Measurements from ENCODE around the gene ALX4.

Gene ALX4

GRCh38 chr11:44324749-44325525 is 15.0 kb upstream of the ALX4 start:
- Histone ChIP-seq H3K4me3 (ENCODE audit: low read depth in 1 of 2, low read length in 2 of 2) (no peak overlapping the region), H3K9me3 (ENCODE audit: low read length) (no peaks in the 10 kb centered on the region), H3K36me3 (ENCODE audit: insufficient read depth, low read length) (no peaks in the 10 kb centered on the region), H3K4me1 (ENCODE audit: insufficient read depth, low read length) (no peaks in the 10 kb centered on the region), H3K27me3 (ENCODE audit: control insufficient read depth in 1 of 2, insufficient read depth in 2 of 2, low read length in 2 of 2) (peaks cover 64 to 87% of the 10 kb centered on the region in 2 donors), H3K27ac (ENCODE audit: low read depth, low read length) (no peak overlapping the region), H3K9ac (ENCODE audit: low read length) (no peak overlapping the region)

- Histone ChIP-seq H3K9me3 (ENCODE audit: low read length) (no peaks in the 10 kb centered on the region), H3K27ac (ENCODE audit: low read depth, low read length) (no peak overlapping the region), H3K4me1 (ENCODE audit: insufficient read depth, low read length) (no peaks in the 10 kb centered on the region), H3K27me3 (ENCODE audit: control insufficient read depth in 1 of 2, insufficient read depth in 2 of 2, low read length in 2 of 2) (peaks cover 64 to 87% of the 10 kb centered on the region in 2 donors), H3K36me3 (ENCODE audit: insufficient read depth, low read length) (no peaks in the 10 kb centered on the region), H3K9ac (ENCODE audit: low read length) (no peak overlapping the region), H3K4me3 (ENCODE audit: low read depth in 1 of 2, low read length in 2 of 2) (no peak overlapping the region)
These were observed 14.3 kb upstream of the ALX4 start for GRCh38 chr11:44324222-44324621.

GRCh38 chr11:44322243-44322642 is 12.3 kb upstream of the ALX4 start:
- Histone ChIP-seq H3K4me3 (ENCODE audit: low read depth in 1 of 2, low read length in 2 of 2) (no peak overlapping the region), H3K9me3 (ENCODE audit: low read length) (no peaks in the 10 kb centered on the region), H3K9ac (ENCODE audit: low read length) (no peak overlapping the region), H3K27ac (ENCODE audit: low read depth, low read length) (no peak overlapping the region), H3K4me1 (ENCODE audit: insufficient read depth, low read length) (peaks cover under 1% of the 10 kb centered on the region), H3K27me3 (ENCODE audit: control insufficient read depth in 1 of 2, insufficient read depth in 2 of 2, low read length in 2 of 2) (peaks cover 68 to 90% of the 10 kb centered on the region in 2 donors), H3K36me3 (ENCODE audit: insufficient read depth, low read length) (no peaks in the 10 kb centered on the region)

GRCh38 chr11:44321059-44321458 is 11.1 kb upstream of the ALX4 start:
- H3K4me1 ChIP-seq (ENCODE audit: insufficient read depth, low read length) = peaks cover 10% of the 10 kb centered on the region
- H3K36me3 ChIP-seq (ENCODE audit: insufficient read depth, low read length) = no peaks in the 10 kb centered on the region
- no peak overlapping the region for H3K27ac ChIP-seq (ENCODE audit: low read depth, low read length)
- H3K27me3 ChIP-seq (ENCODE audit: control insufficient read depth in 1 of 2, insufficient read depth in 2 of 2, low read length in 2 of 2) = peaks cover 79 to 93% of the 10 kb centered on the region in 2 donors
- no peak overlapping the region for H3K9ac ChIP-seq (ENCODE audit: low read length)
- no peaks in the 10 kb centered on the region for H3K9me3 ChIP-seq (ENCODE audit: low read length)
- H3K4me3 ChIP-seq (ENCODE audit: low read depth in 1 of 2, low read length in 2 of 2) = no peak overlapping the region

GRCh38 chr11:44320289-44320973 is 10.5 kb upstream of the ALX4 start:
- Histone ChIP-seq H3K27me3 (ENCODE audit: control insufficient read depth in 1 of 2, insufficient read depth in 2 of 2, low read length in 2 of 2) (peaks cover 84 to 95% of the 10 kb centered on the region in 2 donors), H3K36me3 (ENCODE audit: insufficient read depth, low read length) (no peaks in the 10 kb centered on the region), H3K4me1 (ENCODE audit: insufficient read depth, low read length) (peaks cover 10% of the 10 kb centered on the region), H3K9me3 (ENCODE audit: low read length) (no peaks in the 10 kb centered on the region), H3K9ac (ENCODE audit: low read length) (no peak overlapping the region), H3K4me3 (ENCODE audit: low read depth in 1 of 2, low read length in 2 of 2) (no peak overlapping the region), H3K27ac (ENCODE audit: low read depth, low read length) (no peak overlapping the region)

DNA sequence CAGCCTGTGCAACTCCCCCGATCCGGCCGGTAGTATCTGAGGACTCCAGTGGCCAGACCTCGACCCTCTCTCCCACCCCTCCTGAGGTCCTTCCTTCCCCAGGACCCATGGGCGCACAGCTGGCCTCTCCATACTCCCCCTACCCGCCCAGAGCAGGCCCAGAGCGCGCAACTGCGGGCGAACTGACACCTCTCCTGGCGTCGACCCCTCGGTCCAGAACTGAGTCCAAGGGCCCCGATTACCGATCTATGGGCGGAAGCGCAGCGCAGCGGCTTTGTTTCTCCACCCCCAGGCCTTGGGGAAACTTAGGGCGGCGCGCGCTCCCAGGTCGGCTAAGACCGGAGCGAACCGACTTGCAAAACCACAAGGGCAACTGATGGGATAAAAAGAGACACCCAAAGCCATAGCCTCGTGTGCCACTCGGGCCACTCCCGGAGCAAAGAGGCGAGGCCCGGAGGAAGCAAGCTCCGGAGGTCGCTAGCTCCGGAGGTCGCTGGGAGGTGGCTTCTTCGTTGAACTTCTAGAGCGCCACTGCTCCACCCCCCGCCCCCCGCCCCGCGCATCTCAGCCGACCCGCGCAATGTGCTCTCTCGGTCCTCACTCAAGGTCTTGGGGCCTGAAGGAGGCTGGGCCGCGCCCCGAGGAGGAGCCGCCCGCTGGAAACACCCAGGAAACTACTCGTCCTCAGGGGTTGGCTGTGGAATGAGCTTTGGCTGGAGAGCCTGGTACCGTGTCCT is 9.8 kb upstream of the ALX4 start:
- H3K9me3 ChIP-seq (ENCODE audit: low read length) = no peaks in the 10 kb centered on the region
- H3K4me1 ChIP-seq (ENCODE audit: insufficient read depth, low read length) = peaks cover 10% of the 10 kb centered on the region
- H3K9ac ChIP-seq (ENCODE audit: low read length) = no peak overlapping the region
- H3K27ac ChIP-seq (ENCODE audit: low read depth, low read length) = no peak overlapping the region
- no peak overlapping the region for H3K4me3 ChIP-seq (ENCODE audit: low read depth in 1 of 2, low read length in 2 of 2)
- H3K36me3 ChIP-seq (ENCODE audit: insufficient read depth, low read length) = no peaks in the 10 kb centered on the region
- peaks cover 91 to 100% of the 10 kb centered on the region in 2 donors for H3K27me3 ChIP-seq (ENCODE audit: control insufficient read depth in 1 of 2, insufficient read depth in 2 of 2, low read length in 2 of 2)

GRCh38 chr11:44319170-44319551 is 9.2 kb upstream of the ALX4 start:
- peaks cover 10% of the 10 kb centered on the region for H3K4me1 ChIP-seq (ENCODE audit: insufficient read depth, low read length)
- H3K27ac ChIP-seq (ENCODE audit: low read depth, low read length) = no peak overlapping the region
- H3K27me3 ChIP-seq (ENCODE audit: control insufficient read depth in 1 of 2, insufficient read depth in 2 of 2, low read length in 2 of 2) = peaks cover 92 to 100% of the 10 kb centered on the region in 2 donors
- no peaks in the 10 kb centered on the region for H3K36me3 ChIP-seq (ENCODE audit: insufficient read depth, low read length)
- H3K9ac ChIP-seq (ENCODE audit: low read length) = no peak overlapping the region
- H3K9me3 ChIP-seq (ENCODE audit: low read length) = no peaks in the 10 kb centered on the region
- H3K4me3 ChIP-seq (ENCODE audit: low read depth in 1 of 2, low read length in 2 of 2) = no peak overlapping the region

- H3K9ac ChIP-seq (ENCODE audit: low read length) = no peak overlapping the region
- H3K36me3 ChIP-seq (ENCODE audit: insufficient read depth, low read length) = no peaks in the 10 kb centered on the region
- peaks cover 92 to 100% of the 10 kb centered on the region in 2 donors for H3K27me3 ChIP-seq (ENCODE audit: control insufficient read depth in 1 of 2, insufficient read depth in 2 of 2, low read length in 2 of 2)
- no peak overlapping the region for H3K27ac ChIP-seq (ENCODE audit: low read depth, low read length)
- H3K4me1 ChIP-seq (ENCODE audit: insufficient read depth, low read length) = peaks cover 10% of the 10 kb centered on the region
- no peak overlapping the region for H3K4me3 ChIP-seq (ENCODE audit: low read depth in 1 of 2, low read length in 2 of 2)
- H3K9me3 ChIP-seq (ENCODE audit: low read length) = no peaks in the 10 kb centered on the region
These were observed 8.4 kb upstream of the ALX4 start for GRCh38 chr11:44318369-44318768.

GRCh38 chr11:44316659-44317240 is 6.8 kb upstream of the ALX4 start:
- no peak overlapping the region for H3K27ac ChIP-seq (ENCODE audit: low read depth, low read length)
- H3K27me3 ChIP-seq (ENCODE audit: control insufficient read depth in 1 of 2, insufficient read depth in 2 of 2, low read length in 2 of 2) = peaks cover 92 to 100% of the 10 kb centered on the region in 2 donors
- H3K9ac ChIP-seq (ENCODE audit: low read length) = no peak overlapping the region

GRCh38 chr11:44315947-44316658 is 6.2 kb upstream of the ALX4 start:
- Histone ChIP-seq H3K4me1 (ENCODE audit: insufficient read depth, low read length) (peaks cover 10% of the 10 kb centered on the region), H3K27ac (ENCODE audit: low read depth, low read length) (no peak overlapping the region), H3K27me3 (ENCODE audit: control insufficient read depth in 1 of 2, insufficient read depth in 2 of 2, low read length in 2 of 2) (peaks cover 92 to 100% of the 10 kb centered on the region in 2 donors), H3K9ac (ENCODE audit: low read length) (no peak overlapping the region), H3K9me3 (ENCODE audit: low read length) (no peaks in the 10 kb centered on the region), H3K36me3 (ENCODE audit: insufficient read depth, low read length) (no peaks in the 10 kb centered on the region), H3K4me3 (ENCODE audit: low read depth in 1 of 2, low read length in 2 of 2) (peak overlapping the region in 1 of 2 donors; percentile 23)

More at GRCh38 chr11:44316659-44317240, 6.8 kb upstream of the ALX4 start:
- H3K4me3 ChIP-seq (ENCODE audit: low read depth in 1 of 2, low read length in 2 of 2) = peak overlapping the region; percentile 23 to 30
- H3K4me1 ChIP-seq (ENCODE audit: insufficient read depth, low read length) = peaks cover 10% of the 10 kb centered on the region
- no peaks in the 10 kb centered on the region for H3K9me3 ChIP-seq (ENCODE audit: low read length)
- no peaks in the 10 kb centered on the region for H3K36me3 ChIP-seq (ENCODE audit: insufficient read depth, low read length)
